Measurements from ENCODE around the gene FBXW12. TPM values are rescaled to one million over a fixed set of nuclear protein-coding genes. Genes with fewer than 3 reads are reported as not detected.

The FBXW12 gene
- total RNA-seq, 1 experiment from 2014 or later = not detected

- no peak overlapping the region for H3K4me2 ChIP-seq (ENCODE audit: low read length)
- ChIA-PET POLR2A (no interaction called here), CTCF (interaction anchor here (8.0 kb wide), 1 partner anchor 30 kb away, joined by 386 read pairs; no protein-coding TSS in a partner anchor), RAD21 (ENCODE audit: low non-redundant PET in 1 of 2, low total read pairs in 2 of 2, uncharacterized antibody in 2 of 2, unreplicated experiment in 2 of 2) (no interaction called here)
- no peaks in the 10 kb centered on the region for H3K9me3 ChIP-seq (ENCODE audit: control insufficient read depth in 1 of 2, insufficient read depth in 1 of 2, low read depth in 1 of 2, low read length in 2 of 2)
- H3K79me2 ChIP-seq (ENCODE audit: insufficient read depth, low read length) = no peaks in the 10 kb centered on the region
- no peaks in the 10 kb centered on the region for H3K27me3 ChIP-seq (ENCODE audit: insufficient read depth, low read length)
- peaks cover 2 to 3% of the 10 kb centered on the region in 2 experiments; a peak in 2 of 4 replicates for H3K36me3 ChIP-seq (ENCODE audit: control insufficient read depth in 1 of 2, insufficient read depth in 2 of 2, low read length in 2 of 2)
- no peak for TF ChIP-seq POLR2A (IDR thresholded peaks at IDR 0.05; ENCODE audit: borderline replicate concordance, extremely low read depth, insufficient read depth, insufficient read length)
- no peak for TF ChIP-seq CEBPB (IDR thresholded peaks at IDR 0.05; ENCODE audit: low read depth)
- intact Hi-C loops (cut with micrococcal nuclease) = no loop called here
- DNase-seq (ENCODE audit: low read depth, low spot score) = no peak
- H2AFZ ChIP-seq (ENCODE audit: low read depth, low read length, poor library complexity, severe bottlenecking) = no peak overlapping the region
- H3K9ac ChIP-seq (ENCODE audit: low read length) = no peak overlapping the region
- no peaks in the 10 kb centered on the region for H3K9me2 ChIP-seq (ENCODE audit: insufficient read depth)
- no peak overlapping the region for H3K27ac ChIP-seq (ENCODE audit: low read depth, low read length)
- ATAC-seq = no peak
- no peak overlapping the region for H3K4me3 ChIP-seq (replicated peaks in 1 of 2; ENCODE audit: low read depth in 1 of 2, low read length in 2 of 2)
- no peaks in the 10 kb centered on the region for H4K20me1 ChIP-seq (ENCODE audit: insufficient read depth)
- no TSS peak for BruUV-seq (replicated peaks)
- peaks cover 14 to 36% of the 10 kb centered on the region in 2 experiments for H3K4me1 ChIP-seq (ENCODE audit: control insufficient read depth in 1 of 2, insufficient read depth in 2 of 2, low read length in 2 of 2)
Measured at GRCh38 chr3:48405343-48405881, 33.4 kb downstream of the FBXW12 start.

GRCh38 chr3:48405971-48406370 lies 34.0 kb downstream of the FBXW12 start:
- Histone ChIP-seq H3K27me3 (ENCODE audit: insufficient read depth, low read length) (no peaks in the 10 kb centered on the region), H3K4me2 (ENCODE audit: low read length) (no peak overlapping the region), H3K9ac (ENCODE audit: low read length) (no peak overlapping the region), H3K9me2 (ENCODE audit: insufficient read depth) (no peaks in the 10 kb centered on the region), H3K36me3 (ENCODE audit: control insufficient read depth in 1 of 2, insufficient read depth in 2 of 2, low read length in 2 of 2) (peaks cover 2 to 3% of the 10 kb centered on the region in 2 experiments; a peak in 2 of 4 replicates), H3K4me3 (replicated peaks in 1 of 2; ENCODE audit: low read depth in 1 of 2, low read length in 2 of 2) (no peak overlapping the region), H3K9me3 (ENCODE audit: control insufficient read depth in 1 of 2, insufficient read depth in 1 of 2, low read depth in 1 of 2, low read length in 2 of 2) (no peaks in the 10 kb centered on the region), H4K20me1 (ENCODE audit: insufficient read depth) (no peaks in the 10 kb centered on the region), H3K27ac (ENCODE audit: low read depth, low read length) (no peak overlapping the region), H2AFZ (ENCODE audit: low read depth, low read length, poor library complexity, severe bottlenecking) (no peak overlapping the region), H3K79me2 (ENCODE audit: insufficient read depth, low read length) (no peaks in the 10 kb centered on the region), H3K4me1 (ENCODE audit: control insufficient read depth in 1 of 2, insufficient read depth in 2 of 2, low read length in 2 of 2) (peaks cover 14 to 33% of the 10 kb centered on the region in 2 experiments)
- CTCF ChIA-PET = interaction anchor here (8.0 kb wide), 1 partner anchor 29 kb away, joined by 386 read pairs; no protein-coding TSS in a partner anchor
- POLR2A ChIA-PET = no interaction called here
- intact Hi-C loops (cut with micrococcal nuclease) = no loop called here
- DNase-seq (ENCODE audit: low read depth, low spot score) (no peak), ATAC-seq (no peak)
- BruUV-seq (replicated peaks) = no TSS peak
- RAD21 ChIA-PET (ENCODE audit: low non-redundant PET in 1 of 2, low total read pairs in 2 of 2, uncharacterized antibody in 2 of 2, unreplicated experiment in 2 of 2) = no interaction called here
- TF ChIP-seq ZFX (IDR thresholded peaks at IDR 0.05) = no peak
- no peak for TF ChIP-seq ZNF274 (IDR thresholded peaks at IDR 0.05; ENCODE audit: low read depth, low read length)
- TF ChIP-seq MAX (IDR thresholded peaks at IDR 0.05) = no peak

Data from HCT116 (cell line).